GM13976 (cell line): ENCODE results near the gene SCAP.
A peak's percentile ranks its signal among the peaks of the same experiment; 100 is the strongest.

Source experiments
- DNase-seq: peaks from one replicate; pipeline ENCODE4 v3.0.0; 2012; ENCODE audit warnings: low spot score
- in situ Hi-C: fragments of 300-500 bp; cut with MboI; formaldehyde crosslinking; loops from one replicate; pipeline ENCODE4 v1.12.0; 2022; ENCODE audit warnings: low sequenced_read_pairs, mixed read lengths, inconsistent platforms; ENCODE audit not compliant: unreplicated experiment
- TF ChIP-seq, protein P1 (sequence below): IDR thresholded peaks from 2 replicates; pipeline ENCODE4 v1.5.1; 2012; ENCODE audit warnings: borderline replicate concordance, mild to moderate bottlenecking; ENCODE audit not compliant: insufficient read depth; ENCODE audit errors: extremely low read depth, missing control alignments, control extremely low read depth

Gene SCAP

DNA sequence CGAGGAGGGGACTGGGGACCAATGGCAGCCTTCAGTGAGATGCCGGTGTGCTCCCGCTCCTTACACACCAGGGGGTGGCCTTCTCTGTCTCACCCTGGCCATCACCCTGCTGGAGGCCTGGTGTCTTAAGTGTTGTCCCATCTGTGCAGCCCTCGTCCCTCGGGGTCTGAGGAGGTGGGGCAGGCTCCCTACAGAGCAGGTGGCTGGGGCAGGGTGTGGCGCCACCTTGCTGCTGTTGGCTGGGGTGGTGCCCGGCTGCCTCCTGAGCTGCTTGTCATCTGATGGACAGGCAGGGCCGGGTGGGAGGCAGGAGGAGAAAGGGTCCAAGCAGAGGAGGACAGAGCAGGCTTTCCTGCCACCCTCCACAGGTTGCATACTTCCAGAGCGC lies 69.0 kb downstream of the SCAP start:
- TF ChIP-seq, protein P1, sequence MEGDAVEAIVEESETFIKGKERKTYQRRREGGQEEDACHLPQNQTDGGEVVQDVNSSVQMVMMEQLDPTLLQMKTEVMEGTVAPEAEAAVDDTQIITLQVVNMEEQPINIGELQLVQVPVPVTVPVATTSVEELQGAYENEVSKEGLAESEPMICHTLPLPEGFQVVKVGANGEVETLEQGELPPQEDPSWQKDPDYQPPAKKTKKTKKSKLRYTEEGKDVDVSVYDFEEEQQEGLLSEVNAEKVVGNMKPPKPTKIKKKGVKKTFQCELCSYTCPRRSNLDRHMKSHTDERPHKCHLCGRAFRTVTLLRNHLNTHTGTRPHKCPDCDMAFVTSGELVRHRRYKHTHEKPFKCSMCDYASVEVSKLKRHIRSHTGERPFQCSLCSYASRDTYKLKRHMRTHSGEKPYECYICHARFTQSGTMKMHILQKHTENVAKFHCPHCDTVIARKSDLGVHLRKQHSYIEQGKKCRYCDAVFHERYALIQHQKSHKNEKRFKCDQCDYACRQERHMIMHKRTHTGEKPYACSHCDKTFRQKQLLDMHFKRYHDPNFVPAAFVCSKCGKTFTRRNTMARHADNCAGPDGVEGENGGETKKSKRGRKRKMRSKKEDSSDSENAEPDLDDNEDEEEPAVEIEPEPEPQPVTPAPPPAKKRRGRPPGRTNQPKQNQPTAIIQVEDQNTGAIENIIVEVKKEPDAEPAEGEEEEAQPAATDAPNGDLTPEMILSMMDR: no peak
- in situ Hi-C loops: no loop called here
- DNase-seq: peak; percentile 46

DNA sequence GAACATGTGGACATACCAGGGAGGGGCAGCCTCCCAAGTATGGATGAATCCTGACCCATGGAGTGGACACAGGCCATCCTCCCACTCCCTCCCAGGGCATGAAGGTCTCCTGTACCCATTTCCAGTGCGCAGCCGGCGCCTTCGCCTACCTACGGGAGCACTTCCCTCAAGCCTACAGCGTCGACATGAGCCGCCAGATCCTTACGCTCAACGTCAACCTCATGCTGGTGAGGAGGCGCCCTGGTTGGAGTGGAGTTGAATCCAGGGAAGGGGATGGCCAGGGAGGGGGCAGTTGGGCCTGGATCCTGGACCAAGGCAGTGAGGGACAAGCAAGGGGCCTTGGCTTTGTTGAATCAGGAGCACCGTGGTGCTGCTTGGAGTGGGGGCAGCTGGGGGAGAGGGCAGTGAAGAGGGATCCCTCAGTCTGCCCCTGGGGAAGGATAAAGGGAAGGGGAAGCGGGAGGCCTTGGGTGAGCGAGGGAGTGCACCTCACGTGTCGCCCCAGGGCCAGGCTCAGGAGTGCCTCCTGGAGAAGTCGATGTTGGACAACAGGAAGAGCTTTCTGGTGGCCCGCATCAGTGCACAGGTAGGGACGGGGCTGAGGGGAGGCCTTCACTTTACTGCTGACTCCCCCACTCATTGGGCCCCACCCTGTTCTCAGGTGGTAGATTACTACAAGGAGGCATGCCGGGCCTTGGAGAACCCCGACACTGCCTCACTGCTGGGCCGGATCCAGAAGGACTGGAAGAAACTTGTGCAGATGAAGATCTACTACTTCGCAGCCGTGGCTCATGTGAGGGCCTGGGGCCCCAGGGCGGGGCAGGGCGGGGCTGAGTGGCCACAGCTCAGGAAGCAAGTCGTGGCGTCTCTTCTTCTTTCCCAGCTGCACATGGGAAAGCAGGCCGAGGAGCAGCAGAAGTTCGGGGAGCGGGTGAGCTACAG lies 69.7 kb downstream of the SCAP start:
- in situ Hi-C loops: no loop called here
- TF ChIP-seq, protein P1: no peak

DNA sequence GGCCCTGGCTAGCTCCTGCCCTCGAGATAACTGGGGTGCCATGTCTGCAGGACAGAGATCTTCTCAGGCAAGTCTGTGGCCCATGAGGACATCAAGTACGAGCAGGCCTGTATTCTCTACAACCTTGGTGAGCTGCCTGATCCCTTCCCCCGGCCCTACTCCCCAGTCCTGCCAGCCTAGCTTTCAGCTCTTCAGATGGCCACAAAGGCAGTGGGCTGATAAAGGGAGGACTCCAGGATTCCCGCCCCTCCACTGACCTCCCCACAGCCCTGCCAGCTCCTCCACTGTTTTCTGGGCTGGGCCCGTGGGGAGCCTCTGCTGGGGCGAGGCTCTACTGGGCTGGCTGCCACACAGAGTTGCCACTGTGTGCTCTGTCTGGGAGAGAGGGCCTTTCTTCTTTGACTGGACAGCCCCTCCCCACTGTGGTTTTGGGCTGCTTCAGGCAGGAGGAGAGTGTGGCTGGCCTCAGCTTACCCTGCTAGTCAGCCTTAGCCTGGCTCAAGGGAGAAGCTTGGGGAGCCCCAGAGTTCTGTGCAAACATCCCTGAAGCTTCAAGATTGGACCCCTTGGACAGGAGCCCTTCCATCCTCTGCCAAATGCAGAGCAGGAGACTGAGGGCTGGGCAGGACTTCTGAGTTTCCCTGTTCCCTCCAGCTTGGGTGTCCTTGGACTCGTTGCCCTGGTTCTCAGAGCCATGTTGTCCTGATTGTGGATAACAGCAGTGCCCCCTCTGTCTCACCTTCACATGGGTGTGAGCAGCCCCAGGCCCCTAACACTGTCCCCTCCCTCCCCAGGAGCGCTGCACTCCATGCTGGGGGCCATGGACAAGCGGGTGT lies 70.6 kb downstream of the SCAP start:
- in situ Hi-C loops: no loop called here
- no peak for DNase-seq

More for the DNA sequence above, 69.7 kb downstream of the SCAP start:
- no peak for DNase-seq

DNA sequence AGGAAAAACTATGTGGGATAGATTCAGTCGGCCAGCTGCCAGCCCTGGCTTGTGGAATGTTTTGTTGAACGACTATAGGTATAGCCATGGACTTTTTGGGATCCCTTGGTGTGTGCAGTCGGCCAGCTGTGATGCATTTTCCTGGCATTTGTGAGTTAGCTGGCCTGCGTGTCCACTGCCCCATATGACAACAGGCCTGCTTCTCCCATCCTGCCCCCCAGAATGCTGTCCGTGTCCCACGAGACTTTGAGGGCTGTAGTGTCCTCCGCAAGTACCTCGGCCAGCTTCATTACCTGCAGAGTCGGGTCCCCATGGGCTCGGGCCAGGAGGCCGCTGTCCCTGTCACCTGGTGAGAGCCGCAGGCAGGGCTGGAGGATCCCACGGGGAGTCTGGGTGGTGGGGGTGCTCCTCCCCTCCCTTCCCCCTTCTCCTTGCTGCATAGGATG lies 71.3 kb downstream of the SCAP start:
- TF ChIP-seq, protein P1: no peak
- in situ Hi-C loops: no loop called here
- DNase-seq: no peak

More for the DNA sequence above, 70.6 kb downstream of the SCAP start:
- TF ChIP-seq, protein P1: no peak

DNA sequence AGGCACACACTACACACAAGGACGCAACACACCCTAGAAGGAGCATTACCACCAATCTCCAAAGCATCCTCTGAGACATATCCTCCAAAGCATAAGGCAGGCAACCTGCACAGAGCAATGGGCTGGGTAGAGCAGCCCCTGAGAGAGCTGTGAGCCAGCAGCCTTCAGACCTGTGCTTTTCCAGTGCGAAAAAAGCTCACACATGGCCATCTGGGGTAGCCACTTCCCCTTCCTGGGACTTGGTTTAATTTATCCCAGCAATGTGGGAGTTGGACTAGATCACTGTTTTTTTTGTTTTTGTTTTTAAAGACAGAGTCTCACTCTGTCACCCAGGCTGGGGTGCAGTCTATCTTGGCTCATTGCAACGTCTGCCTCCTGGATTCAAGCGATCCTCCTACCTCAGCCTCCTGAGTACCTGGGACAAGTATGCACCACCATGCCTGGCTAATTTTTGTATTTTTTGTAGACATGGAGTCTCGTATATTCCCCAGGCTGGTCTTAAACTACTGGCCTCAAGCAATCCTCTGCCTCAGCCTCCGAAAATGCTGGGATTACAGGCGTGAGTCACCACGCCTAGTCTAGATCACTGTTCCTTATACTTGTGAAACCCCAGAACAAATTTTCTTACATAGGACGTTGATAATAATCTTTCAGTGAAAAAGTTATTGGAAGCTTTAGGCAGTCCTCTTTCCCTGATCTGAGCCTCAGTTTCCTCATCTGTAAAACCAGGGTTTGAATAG lies 76.0 kb downstream of the SCAP start:
- DNase-seq: no peak
- TF ChIP-seq, protein P1: no peak
- in situ Hi-C loops: no loop called here

DNA sequence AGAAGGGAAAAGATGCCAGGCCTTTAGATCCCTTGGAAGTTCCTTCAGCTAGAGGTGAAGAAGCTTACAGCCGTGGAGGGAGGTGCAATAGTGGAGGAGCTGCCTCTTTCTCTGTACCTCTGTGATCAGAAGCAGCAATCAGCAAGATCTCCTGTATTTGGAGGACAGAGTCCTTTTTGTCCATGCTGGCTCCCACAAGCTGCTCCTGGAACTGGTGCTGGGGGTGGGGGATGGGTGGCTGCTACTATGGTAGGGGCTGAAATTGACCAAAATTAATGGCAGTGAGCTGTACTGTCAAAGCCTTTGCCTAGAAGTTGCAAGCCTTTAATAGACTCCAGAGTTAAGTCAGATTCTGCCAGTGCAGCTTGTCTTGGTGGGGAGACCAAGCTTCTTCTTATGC lies 76.7 kb downstream of the SCAP start:
- in situ Hi-C loops: no loop called here
- no peak for DNase-seq
- TF ChIP-seq, protein P1: no peak
